Loucy (cell line): ENCODE results near the gene SLC6A5.

Source experiments
- H2AFZ ChIP-seq: fragments of 200-600 bp; sonication (generic); 2 replicates; pipeline ENCODE4 v1.6.0; 2016; ENCODE audit warnings: antibody characterized with exemption, mild to moderate bottlenecking, low read length, moderate library complexity
- H3F3A ChIP-seq: fragments of 200-600 bp; 2 replicates; pipeline ENCODE4 v1.6.0; 2016; ENCODE audit warnings: antibody characterized with exemption, low read depth, mild to moderate bottlenecking
- H3K27me3 ChIP-seq: fragments of 200-600 bp; sonication (generic); 2 replicates; pipeline ENCODE4 v1.6.1; 2014; ENCODE audit warnings: low read length, mild to moderate bottlenecking; ENCODE audit not compliant: insufficient read depth, poor library complexity, severe bottlenecking
- H3K36me3 ChIP-seq: fragments of 200-600 bp; sonication (generic); 2 replicates; pipeline ENCODE4 v1.6.1; 2016; ENCODE audit warnings: low read length; ENCODE audit not compliant: insufficient read depth
- H3K4me1 ChIP-seq: fragments of 200-600 bp; sonication (generic); 2 replicates; pipeline ENCODE4 v1.5.1; 2014; ENCODE audit warnings: low read length, mild to moderate bottlenecking; ENCODE audit not compliant: insufficient read depth, poor library complexity, severe bottlenecking
- H3K4me2 ChIP-seq: fragments of 200-600 bp; sonication (generic); 2 replicates; pipeline ENCODE4 v1.6.0; 2014; ENCODE audit warnings: antibody characterized with exemption, low read length, low read depth, mild to moderate bottlenecking; ENCODE audit not compliant: poor library complexity, severe bottlenecking
- H3K4me3 ChIP-seq: fragments of 200-600 bp; sonication (generic); 2 replicates; pipeline ENCODE4 v1.5.1; 2014; ENCODE audit warnings: low read length, mild to moderate bottlenecking, mixed read lengths; ENCODE audit not compliant: poor library complexity, severe bottlenecking
- H3K79me2 ChIP-seq: fragments of 200-600 bp; sonication (generic); 2 replicates; pipeline ENCODE4 v1.6.1; 2014; ENCODE audit warnings: low read length; ENCODE audit not compliant: insufficient read depth
- H3K9ac ChIP-seq: fragments of 200-600 bp; sonication (generic); 2 replicates; pipeline ENCODE4 v1.6.0; 2014; ENCODE audit warnings: mild to moderate bottlenecking, low read depth, low read length, moderate library complexity; ENCODE audit not compliant: poor library complexity, severe bottlenecking
- H3K9me2 ChIP-seq: fragments of 200-600 bp; sonication (generic); replicated peaks from 2 replicates; pipeline ENCODE4 v1.6.1; 2016; ENCODE audit warnings: low read depth, low read length, mixed read lengths
- H3K9me3 ChIP-seq: fragments of 200-600 bp; sonication (generic); 2 replicates; pipeline ENCODE4 v1.6.1; 2014; ENCODE audit warnings: mild to moderate bottlenecking, antibody characterized with exemption, low read length, low read depth; ENCODE audit not compliant: insufficient read depth
- H4K20me1 ChIP-seq: fragments of 200-600 bp; sonication (generic); 2 replicates; pipeline ENCODE4 v1.6.0; 2014; ENCODE audit warnings: antibody characterized with exemption, low read length, mild to moderate bottlenecking; ENCODE audit not compliant: insufficient read depth, poor library complexity, severe bottlenecking
- EZH2phosphoT487 ChIP-seq: fragments of 200-600 bp; IDR thresholded peaks from 2 replicates; pipeline ENCODE4 v1.6.1; 2018; ENCODE audit warnings: antibody characterized with exemption, mild to moderate bottlenecking, moderate library complexity, borderline replicate concordance
- TF ChIP-seq, protein P1 (sequence below): fragments of 200-600 bp; sonication (generic); conservative IDR thresholded peaks from 2 replicates; pipeline ENCODE4 v1.5.1; 2014; ENCODE audit warnings: mild to moderate bottlenecking, antibody characterized with exemption, low read length

Gene SLC6A5

DNA sequence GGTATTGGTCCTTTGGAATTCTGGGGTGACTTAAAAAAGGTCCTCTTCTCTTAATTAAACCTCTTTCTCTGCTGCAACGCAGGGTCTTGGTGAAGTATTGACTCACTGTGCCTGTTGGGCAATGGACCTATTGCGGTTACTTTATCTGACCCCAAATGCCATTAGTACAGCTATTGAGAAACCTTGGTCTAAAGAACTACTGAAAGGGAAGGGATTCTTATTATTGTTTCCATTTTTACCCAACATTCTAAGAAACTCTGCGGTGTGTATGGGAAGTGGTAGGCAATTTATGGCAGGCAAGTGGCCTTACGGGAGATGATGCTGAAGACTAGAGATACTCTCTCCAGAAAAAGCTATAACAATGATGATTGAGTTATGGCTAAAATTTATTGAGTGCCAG is 12.5 kb downstream of the SLC6A5 start:
- Histone ChIP-seq H3K36me3 (no peaks in the 10 kb centered on the region), H3K4me3 (no peak overlapping the region), H3K4me2 (no peak overlapping the region), H3K9me3 (no peaks in the 10 kb centered on the region), H3F3A (no peaks in the 10 kb centered on the region), H2AFZ (no peak overlapping the region), H3K9me2 (no peaks in the 10 kb centered on the region), H4K20me1 (no peaks in the 10 kb centered on the region), H3K4me1 (peaks cover 5% of the 10 kb centered on the region), H3K9ac (no peak overlapping the region), H3K27me3 (no peaks in the 10 kb centered on the region), H3K79me2 (no peaks in the 10 kb centered on the region)
- TF ChIP-seq, protein P1, sequence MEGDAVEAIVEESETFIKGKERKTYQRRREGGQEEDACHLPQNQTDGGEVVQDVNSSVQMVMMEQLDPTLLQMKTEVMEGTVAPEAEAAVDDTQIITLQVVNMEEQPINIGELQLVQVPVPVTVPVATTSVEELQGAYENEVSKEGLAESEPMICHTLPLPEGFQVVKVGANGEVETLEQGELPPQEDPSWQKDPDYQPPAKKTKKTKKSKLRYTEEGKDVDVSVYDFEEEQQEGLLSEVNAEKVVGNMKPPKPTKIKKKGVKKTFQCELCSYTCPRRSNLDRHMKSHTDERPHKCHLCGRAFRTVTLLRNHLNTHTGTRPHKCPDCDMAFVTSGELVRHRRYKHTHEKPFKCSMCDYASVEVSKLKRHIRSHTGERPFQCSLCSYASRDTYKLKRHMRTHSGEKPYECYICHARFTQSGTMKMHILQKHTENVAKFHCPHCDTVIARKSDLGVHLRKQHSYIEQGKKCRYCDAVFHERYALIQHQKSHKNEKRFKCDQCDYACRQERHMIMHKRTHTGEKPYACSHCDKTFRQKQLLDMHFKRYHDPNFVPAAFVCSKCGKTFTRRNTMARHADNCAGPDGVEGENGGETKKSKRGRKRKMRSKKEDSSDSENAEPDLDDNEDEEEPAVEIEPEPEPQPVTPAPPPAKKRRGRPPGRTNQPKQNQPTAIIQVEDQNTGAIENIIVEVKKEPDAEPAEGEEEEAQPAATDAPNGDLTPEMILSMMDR: no peak
- TF ChIP-seq EZH2phosphoT487: no peak

GRCh38 chr11:20612416-20612815 is 13.0 kb downstream of the SLC6A5 start:
- H3K4me1 ChIP-seq: peaks cover 5% of the 10 kb centered on the region
- no peaks in the 10 kb centered on the region for H3K9me2 ChIP-seq
- H2AFZ ChIP-seq: no peak overlapping the region
- H3K9me3 ChIP-seq: no peaks in the 10 kb centered on the region
- no peak overlapping the region for H3K9ac ChIP-seq
- no peaks in the 10 kb centered on the region for H3K79me2 ChIP-seq
- no peak overlapping the region for H3K4me2 ChIP-seq
- H3K36me3 ChIP-seq: no peaks in the 10 kb centered on the region
- no peaks in the 10 kb centered on the region for H3F3A ChIP-seq
- TF ChIP-seq, protein P1: no peak
- no peak for TF ChIP-seq EZH2phosphoT487
- no peaks in the 10 kb centered on the region for H3K27me3 ChIP-seq
- no peak overlapping the region for H3K4me3 ChIP-seq
- H4K20me1 ChIP-seq: no peaks in the 10 kb centered on the region

- H3K9me2 ChIP-seq: no peaks in the 10 kb centered on the region
- TF ChIP-seq, protein P1: no peak
- TF ChIP-seq EZH2phosphoT487: no peak
- H3K27me3 ChIP-seq: no peaks in the 10 kb centered on the region
- H3K79me2 ChIP-seq: no peaks in the 10 kb centered on the region
- no peak overlapping the region for H3K4me2 ChIP-seq
- no peaks in the 10 kb centered on the region for H3K9me3 ChIP-seq
- H3K4me1 ChIP-seq: no peaks in the 10 kb centered on the region
- no peaks in the 10 kb centered on the region for H3F3A ChIP-seq
- no peak overlapping the region for H3K9ac ChIP-seq
- no peak overlapping the region for H2AFZ ChIP-seq
- H3K36me3 ChIP-seq: no peaks in the 10 kb centered on the region
- H4K20me1 ChIP-seq: no peaks in the 10 kb centered on the region
- no peak overlapping the region for H3K4me3 ChIP-seq
These were observed 17.5 kb downstream of the SLC6A5 start for GRCh38 chr11:20616920-20617319.
